ENCODE results near the gene DENND6A.

GRCh38 chr3:57594576-57594975 is 98.3 kb downstream of the DENND6A start:
- TF ChIP-seq, protein P1, sequence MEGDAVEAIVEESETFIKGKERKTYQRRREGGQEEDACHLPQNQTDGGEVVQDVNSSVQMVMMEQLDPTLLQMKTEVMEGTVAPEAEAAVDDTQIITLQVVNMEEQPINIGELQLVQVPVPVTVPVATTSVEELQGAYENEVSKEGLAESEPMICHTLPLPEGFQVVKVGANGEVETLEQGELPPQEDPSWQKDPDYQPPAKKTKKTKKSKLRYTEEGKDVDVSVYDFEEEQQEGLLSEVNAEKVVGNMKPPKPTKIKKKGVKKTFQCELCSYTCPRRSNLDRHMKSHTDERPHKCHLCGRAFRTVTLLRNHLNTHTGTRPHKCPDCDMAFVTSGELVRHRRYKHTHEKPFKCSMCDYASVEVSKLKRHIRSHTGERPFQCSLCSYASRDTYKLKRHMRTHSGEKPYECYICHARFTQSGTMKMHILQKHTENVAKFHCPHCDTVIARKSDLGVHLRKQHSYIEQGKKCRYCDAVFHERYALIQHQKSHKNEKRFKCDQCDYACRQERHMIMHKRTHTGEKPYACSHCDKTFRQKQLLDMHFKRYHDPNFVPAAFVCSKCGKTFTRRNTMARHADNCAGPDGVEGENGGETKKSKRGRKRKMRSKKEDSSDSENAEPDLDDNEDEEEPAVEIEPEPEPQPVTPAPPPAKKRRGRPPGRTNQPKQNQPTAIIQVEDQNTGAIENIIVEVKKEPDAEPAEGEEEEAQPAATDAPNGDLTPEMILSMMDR (conservative IDR thresholded peaks at IDR 0.05): no peak
- no peak for TF ChIP-seq ZFX (IDR thresholded peaks at IDR 0.05)
